HL-60 (cell line): Measurements from ENCODE around the gene SRGAP2C.
"Not testable (repeated sequence)": the region's sequence is repeated elsewhere in the genome, so short reads cannot be mapped to it uniquely, and the experiment has no call there.

ENCODE experiments used
- POLR2AphosphoS5 ChIP-seq: IDR thresholded peaks from 2 replicates; pipeline ENCODE4 v1.6.1; 2012; ENCODE audit warnings: low read depth
- TF ChIP-seq, protein P1 (sequence below): IDR thresholded peaks from one replicate; pipeline ENCODE4 v1.5.1; 2011; ENCODE audit warnings: low read length, control low read depth, inconsistent platforms; ENCODE audit not compliant: insufficient read depth
- TF ChIP-seq, protein P2 (sequence below): IDR thresholded peaks from 2 replicates; pipeline ENCODE4 v1.6.1; 2012; ENCODE audit warnings: low read depth; ENCODE audit not compliant: insufficient replicate concordance

DNA sequence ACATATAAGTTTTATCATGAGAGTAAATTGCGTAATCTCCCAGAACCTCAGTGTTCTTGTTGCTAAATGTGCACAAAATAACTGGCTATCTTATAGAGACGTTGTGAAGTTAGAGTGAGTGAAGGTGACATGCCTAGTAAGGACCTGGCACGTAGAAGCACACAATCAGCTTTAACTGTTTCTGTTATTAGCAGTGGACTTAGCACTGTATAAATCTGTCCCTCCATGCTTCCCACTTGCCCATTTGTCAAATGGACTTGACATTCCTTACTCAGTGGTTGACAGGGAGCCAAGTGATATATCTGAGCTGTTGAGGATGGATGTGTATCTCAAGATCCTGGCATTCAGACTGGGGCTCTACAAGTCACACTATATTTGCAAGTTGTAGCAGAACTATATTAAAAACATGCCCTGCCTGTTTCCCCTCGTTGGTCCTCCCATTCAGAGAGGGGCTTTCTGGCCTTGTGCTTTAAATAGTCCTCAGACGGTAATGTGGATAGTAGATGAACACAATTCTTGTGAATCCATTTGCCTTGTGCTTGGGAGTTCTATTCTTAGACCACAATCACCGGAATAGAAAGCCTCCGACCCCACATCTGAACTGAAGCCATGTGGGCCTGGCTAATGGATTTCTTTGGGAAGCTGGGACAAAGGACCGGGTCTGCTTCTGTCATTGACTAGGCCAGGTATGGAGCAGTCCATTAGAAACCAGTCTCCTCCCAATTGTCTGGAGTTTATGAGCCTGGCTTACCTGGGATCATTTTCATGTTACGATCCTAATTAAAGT lies 43.0 kb downstream of the SRGAP2C start:
- TF ChIP-seq, protein P1, sequence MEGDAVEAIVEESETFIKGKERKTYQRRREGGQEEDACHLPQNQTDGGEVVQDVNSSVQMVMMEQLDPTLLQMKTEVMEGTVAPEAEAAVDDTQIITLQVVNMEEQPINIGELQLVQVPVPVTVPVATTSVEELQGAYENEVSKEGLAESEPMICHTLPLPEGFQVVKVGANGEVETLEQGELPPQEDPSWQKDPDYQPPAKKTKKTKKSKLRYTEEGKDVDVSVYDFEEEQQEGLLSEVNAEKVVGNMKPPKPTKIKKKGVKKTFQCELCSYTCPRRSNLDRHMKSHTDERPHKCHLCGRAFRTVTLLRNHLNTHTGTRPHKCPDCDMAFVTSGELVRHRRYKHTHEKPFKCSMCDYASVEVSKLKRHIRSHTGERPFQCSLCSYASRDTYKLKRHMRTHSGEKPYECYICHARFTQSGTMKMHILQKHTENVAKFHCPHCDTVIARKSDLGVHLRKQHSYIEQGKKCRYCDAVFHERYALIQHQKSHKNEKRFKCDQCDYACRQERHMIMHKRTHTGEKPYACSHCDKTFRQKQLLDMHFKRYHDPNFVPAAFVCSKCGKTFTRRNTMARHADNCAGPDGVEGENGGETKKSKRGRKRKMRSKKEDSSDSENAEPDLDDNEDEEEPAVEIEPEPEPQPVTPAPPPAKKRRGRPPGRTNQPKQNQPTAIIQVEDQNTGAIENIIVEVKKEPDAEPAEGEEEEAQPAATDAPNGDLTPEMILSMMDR, result not testable (repeated sequence)
- TF ChIP-seq, protein P2, sequence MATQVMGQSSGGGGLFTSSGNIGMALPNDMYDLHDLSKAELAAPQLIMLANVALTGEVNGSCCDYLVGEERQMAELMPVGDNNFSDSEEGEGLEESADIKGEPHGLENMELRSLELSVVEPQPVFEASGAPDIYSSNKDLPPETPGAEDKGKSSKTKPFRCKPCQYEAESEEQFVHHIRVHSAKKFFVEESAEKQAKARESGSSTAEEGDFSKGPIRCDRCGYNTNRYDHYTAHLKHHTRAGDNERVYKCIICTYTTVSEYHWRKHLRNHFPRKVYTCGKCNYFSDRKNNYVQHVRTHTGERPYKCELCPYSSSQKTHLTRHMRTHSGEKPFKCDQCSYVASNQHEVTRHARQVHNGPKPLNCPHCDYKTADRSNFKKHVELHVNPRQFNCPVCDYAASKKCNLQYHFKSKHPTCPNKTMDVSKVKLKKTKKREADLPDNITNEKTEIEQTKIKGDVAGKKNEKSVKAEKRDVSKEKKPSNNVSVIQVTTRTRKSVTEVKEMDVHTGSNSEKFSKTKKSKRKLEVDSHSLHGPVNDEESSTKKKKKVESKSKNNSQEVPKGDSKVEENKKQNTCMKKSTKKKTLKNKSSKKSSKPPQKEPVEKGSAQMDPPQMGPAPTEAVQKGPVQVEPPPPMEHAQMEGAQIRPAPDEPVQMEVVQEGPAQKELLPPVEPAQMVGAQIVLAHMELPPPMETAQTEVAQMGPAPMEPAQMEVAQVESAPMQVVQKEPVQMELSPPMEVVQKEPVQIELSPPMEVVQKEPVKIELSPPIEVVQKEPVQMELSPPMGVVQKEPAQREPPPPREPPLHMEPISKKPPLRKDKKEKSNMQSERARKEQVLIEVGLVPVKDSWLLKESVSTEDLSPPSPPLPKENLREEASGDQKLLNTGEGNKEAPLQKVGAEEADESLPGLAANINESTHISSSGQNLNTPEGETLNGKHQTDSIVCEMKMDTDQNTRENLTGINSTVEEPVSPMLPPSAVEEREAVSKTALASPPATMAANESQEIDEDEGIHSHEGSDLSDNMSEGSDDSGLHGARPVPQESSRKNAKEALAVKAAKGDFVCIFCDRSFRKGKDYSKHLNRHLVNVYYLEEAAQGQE, result not testable (repeated sequence)
- TF ChIP-seq POLR2AphosphoS5, result not testable (repeated sequence)
